ENCODE data around the gene HSP90AA1.
"Not testable (repeated sequence)": the region's sequence is repeated elsewhere in the genome, so short reads cannot be mapped to it uniquely, and the experiment has no call there.

Gene HSP90AA1

DNA sequence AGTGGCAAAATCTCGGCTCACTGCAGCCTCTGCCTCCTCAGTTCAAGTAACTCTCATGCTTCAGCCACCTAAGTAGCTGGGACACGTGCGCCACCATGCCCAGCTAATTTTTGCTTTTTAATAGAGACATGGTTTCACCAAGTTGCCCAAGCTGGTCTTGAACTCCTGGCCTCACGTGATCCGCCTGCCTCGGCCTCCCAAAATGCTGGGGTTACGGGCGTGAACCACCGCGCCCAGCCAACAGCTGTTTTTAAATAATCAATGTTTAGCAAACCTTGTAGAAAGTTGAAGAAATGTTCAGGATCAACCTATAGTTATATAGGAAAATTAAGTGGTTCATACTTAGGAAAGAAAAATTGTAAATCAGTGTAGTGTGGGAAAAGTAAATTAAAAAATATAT lies 6.0 kb upstream of the HSP90AA1 start:
- DNase-seq: no peak

DNA sequence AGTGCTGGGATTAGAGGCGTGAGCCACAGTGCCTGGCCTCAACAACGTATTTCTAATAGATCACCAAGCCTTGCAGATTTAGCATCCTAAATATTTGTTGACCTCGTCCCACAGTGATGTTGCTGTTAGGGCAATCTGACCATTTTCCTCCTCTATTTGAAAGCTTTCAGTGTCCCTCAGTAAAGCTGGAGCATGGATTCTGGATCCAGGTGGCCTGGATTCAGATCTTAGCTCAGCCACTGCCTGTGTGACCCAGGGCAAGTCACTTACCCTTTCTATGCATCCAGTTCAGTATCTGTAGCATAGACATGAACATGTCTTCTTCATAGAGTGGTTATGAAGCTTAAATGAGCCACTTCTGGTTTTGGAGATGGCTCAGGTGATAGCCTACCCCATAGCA lies 3.9 kb upstream of the HSP90AA1 start:
- no peak for DNase-seq

DNA sequence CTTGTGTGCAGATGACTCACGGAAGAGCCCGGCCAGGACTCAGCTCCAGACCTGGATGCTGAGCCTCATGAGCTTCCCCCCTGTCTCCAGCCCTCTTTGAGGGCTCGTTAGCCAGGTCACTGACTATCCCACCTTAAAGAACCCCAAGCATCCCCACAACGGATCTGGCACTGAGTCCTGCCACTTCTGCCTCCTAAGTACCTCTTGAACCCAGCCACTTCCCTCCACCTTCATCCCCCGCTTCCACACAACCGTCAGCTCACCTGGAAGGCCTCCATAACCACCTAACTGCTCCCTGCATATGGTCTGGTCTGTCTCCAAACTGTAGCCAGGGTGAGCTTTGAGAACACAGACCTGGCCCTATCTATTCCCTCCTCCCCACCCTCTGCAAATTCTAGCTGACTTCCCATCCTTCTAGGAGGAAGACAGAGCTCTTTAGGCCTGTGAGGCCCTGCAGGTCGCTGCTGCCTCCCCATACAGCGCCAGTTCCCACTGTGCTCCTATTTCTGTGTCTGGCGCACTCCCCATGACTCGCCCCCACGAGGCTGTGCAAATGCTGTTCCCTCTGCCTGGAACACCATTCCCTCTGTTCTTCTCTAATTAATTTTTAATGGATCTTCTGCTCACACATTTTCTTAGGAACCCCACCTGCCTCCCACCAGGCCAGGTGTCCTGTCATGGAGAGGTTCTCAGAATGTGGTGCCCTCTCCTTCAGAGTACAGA lies 2.9 kb upstream of the HSP90AA1 start:
- DNase-seq: no peak

DNA sequence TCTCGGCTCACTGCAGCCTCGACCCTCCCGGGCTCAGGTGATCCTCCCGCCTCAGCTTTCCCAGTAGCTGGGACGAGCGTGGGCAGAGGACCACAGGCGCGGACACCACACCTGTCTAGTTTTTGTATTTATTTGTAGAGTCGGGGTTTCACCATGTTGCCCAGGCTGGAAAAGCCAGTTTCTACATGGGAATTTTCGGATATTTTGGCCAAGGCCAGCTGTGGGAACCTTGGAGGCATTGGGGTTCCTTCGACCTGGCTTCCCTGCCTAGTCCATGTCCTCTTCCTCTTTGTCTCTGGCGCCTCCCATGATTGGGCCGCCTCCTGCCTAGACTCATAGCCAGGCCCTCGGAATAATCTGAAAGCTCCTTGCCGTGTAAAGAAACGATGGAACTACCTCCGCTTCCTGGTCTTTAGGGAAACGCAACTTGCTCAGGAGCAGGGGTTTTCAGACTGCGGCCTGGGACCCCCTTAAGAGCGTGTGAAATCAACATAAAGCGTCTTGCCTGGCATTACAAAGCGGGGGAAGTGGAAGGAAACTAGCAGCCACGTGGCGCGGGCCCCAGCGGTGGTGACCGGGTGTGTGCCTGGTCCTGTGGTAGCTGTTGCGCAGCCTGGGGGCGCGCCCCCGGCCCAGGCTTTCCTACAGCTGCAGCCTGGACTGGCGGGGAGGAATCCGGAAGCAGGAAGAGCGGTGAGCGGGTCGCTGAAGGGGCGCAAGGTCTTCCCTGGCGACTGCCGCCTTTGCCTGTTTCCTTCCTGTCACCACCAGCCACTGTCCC lies 1.4 kb upstream of the HSP90AA1 start:
- DNase-seq: peak; percentile 81

DNA sequence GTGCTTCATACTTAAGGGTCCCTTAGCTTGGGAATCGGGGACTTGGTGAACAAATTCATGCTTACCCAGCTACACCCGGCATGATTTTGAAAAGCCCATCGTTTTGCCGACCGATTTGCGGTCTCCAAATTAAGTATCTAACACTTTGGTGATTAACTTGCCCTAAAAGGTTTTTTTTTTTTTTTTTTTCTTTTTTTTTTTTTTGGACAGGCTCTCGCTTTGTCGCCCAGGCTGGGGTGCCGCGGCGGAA lies 843 bp upstream of the HSP90AA1 start:
- DNase-seq: no peak

DNA sequence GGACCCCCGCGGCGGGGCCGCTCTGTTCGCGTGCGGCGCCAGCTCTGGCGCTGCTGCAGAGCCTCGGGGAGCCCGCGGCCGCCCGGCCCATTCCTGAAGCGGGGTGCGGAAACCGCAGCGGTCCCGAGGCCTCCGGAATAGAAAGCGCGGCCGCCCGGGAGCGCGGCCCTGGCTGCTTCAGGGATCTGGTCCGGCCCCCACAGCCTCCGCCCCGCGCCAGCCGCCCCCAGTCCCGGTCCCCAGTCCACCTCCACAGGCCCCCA lies 204 bp downstream of the HSP90AA1 start:
- DNase-seq: no peak

DNA sequence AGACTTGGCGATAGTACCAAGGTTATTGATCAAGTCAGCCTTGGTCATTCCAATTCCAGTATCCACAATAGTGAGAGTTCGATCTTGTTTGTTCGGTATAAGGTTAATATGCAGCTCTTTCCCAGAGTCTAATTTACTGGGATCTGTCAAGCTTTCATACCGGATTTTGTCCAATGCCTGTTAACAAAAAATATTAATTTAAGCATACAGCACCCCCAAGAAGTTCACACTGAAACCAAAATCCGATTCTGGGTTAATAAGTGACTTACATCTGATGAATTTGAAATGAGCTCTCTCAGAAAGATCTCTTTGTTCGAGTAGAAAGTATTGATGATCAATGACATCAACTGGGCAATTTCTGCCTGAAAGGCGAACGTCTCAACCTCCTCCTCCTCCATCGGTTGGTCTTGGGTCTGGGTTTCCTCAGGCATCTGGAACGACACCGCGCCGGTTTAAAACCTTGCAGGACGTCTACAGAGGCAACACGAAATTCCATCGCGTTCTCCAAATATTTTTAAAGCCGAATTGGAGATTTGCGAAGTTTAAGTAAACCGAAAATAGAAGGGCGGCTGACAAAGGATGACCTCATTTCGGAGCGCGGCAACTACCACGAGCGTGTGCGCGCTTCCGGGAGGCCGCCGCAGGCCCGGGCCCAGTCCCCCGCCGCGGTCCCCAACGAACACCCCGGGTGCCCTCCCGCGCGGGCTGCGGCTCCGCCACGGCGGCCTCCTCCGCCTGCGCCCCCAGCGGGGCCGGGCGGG lies 716 bp downstream of the HSP90AA1 start:
- peak; percentile 84 for DNase-seq

DNA sequence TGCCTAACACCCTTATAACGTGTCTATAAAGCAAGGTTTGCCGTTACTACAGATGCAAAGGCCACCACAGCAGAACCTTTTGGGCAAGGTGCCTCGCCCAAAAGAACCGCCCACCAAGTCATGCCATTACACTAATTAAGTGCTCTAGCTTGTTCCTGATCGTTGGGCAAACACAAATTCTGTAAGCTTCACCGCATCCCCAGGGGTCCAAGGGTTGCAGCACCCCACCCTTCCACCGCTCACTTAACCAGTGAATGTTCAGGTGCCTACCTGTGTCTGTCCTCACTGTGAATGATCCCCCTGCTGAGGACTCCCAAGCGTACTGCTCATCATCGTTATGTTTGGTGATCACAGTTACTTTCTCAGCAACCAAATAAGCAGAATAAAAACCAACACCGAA lies 1.4 kb downstream of the HSP90AA1 start:
- DNase-seq: peak; percentile 31

DNA sequence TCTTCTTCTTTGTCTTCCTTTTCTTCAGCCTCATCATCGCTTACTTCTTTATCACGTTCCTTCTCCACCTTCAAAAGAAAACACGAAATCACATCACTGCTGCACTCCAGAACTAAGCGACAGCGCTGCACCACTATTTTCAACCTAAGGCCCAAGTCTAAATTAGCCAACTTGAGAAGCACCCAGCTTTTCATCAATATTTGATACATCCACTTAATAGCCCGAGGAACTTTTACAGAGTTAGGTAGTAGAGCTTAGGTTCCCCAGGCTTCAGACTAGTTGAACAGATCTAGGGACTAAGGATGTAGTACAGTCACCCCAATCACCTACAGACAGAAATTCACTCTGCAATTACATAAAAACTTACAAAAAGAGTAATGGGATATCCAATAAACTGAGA lies 1.9 kb downstream of the HSP90AA1 start:
- no peak for DNase-seq

DNA sequence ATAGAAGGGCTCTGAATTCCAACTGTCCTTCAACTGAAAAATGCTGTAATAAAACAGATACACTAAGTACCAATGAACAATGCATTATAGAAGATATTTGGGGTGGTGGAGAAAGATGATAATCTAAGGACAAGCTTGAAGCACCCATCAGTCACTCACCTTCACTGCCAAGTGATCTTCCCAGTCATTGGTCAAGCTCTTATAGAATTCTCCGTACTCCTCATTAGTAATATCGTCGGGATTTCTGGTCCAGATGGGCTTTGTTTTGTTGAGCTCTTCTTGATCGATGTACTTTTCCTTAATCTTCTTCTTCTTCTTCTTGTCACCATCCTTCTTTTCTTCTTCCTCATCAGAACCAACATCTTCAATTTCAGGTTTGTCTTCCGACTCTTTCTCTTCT lies 2.3 kb downstream of the HSP90AA1 start:
- DNase-seq: not testable (repeated sequence)

DNA sequence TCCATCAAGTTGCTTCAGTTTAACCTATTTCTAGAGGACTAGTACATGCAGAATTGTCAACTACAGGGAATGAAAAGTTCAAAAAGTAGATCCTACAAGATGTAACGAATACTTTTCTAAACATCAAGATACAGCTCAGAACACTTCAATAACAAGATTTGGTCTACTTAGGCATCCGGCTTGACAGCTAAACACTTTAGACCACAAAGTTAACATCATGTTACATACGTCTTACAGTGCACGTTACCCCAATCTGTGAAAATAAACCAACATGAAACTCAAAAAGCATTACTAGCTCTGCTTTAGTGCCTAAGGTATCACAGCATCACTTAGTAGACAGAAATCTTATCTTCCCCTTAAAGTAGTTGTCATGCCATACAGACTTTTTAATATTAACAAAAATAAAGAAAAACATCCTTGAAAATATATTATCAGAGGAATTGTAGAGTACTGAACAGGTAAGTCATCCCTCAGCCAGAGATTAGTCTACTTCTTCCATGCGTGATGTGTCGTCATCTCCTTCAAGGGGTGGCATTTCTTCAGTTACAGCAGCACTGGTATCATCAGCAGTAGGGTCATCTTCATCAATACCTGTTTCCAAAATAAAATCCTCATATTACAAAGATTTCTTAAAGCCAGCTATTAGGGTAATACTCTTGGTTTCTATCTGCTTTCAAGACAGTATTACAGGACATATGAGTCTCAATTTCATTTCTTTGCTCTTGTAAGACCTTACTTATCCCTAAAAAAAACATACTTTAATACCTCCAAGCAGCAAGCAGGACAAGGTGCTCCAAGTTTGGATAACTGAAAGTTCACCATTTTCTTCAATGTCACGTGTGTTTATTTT lies 5.4 kb downstream of the HSP90AA1 start:
- DNase-seq: no peak

DNA sequence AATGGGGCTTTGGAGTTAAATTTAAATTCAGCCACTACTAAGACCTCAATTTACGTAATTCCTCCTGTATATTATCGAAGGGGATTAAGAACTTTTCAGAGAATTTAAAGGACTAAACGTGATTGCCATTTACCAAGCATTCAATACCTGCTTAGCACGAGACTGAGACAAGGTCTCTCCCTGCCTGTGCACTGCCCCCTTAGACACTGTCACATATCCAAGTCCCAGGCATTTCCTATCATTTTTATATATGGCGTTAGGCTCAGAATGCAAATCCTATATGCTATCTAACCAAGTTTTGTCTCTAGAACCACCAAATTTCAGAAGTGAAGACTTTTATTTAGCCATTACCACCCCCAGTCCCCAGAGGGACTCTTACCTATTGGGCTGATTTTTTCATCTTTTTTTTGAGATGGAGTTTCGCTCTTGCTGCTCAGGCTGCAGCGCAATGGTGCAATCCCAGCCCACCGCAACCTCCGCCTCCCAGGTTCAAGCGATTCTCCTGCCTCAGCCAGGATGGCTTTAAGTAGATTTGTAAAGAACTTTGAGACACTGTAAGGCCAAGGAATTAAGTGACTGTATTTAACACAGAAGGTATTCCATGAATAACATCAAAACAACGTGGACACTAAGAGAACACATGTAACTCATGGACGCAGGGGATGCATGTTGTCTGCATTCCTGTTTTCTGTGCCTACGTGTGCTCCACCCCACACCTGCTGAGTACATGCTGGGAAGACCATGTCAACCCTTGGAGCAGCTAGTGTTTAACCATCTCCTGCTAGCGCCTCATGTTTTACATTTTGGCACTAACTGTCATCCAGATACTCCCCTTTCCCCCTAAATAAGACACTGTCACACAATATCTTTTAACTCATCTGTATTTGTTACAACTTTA lies 6.4 kb downstream of the HSP90AA1 start:
- no peak for DNase-seq

DNA sequence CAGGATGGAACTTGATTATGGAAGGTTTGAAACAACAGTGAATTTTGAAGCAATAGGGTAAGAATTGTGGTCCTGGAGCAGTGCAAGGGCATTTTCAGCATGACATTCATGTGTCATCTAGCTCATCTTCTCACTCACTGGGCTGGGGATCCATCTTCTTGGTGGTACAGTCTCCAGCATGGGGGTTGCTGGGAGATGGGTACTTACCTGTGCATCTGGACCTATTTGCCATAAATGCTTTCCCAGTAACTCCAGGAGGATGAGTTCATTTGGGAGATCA lies 7.2 kb downstream of the HSP90AA1 start:
- no peak for DNase-seq

DNA sequence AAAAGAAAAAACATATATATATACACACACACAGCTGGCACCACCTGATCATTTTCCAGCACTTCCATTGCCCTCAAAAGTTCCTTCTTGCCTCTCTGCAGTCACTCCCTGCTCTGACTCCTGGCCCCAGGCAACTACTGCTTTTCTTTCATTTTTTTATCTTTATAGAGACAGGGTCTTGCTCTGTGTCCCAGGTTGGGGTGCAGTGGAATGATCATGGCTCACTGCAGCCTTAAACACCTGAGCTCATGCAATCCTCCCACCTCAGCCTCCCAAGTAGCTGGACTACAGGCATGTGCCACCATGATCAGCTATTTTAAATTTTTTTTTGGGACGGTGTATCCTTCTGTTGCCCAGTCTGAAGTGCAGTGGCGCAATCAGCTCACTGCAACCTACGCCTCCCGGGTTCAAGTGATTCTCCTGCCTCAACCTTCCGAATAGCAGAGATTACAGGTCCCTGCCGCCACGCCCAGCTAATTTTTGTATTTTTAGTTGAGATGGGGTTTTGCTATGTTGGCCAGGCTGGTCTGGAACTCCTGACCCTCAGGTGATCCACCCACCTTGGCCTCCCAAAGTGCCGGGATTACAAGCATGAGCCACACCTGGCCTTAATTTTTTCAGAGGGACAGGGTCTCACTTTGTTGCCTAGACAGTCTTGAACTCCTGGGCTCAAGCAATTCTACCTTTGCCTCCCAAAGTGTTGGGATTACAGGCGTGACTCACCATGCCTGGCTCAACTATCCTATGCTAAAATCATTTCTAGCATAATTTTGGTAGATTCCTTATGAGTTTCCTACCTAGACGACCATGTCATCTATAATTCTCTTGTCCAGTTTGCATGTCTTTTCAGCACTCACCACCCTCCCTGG lies 7.8 kb downstream of the HSP90AA1 start:
- no peak for DNase-seq

DNA sequence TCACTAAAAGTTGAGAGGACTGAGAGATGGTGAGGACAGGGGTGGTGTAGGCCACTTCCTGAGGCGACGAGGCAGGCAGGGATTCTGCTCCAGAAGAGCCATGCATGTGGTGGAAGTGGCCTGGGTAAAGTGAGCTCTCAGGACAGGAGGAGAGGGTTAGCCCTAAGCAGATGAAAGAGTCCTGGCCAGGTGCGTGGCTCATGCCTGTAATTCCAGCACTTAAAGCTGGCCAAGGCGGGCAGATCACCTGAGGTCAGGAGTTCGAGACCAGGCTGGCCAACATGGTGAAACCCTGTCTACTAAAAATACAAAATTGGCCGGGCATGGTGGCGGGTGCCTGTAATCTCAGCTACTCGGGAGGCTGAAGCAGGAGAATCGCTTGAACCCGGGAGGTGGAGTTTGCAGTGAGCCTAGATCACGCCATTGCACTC lies 8.5 kb downstream of the HSP90AA1 start:
- DNase-seq: not testable (repeated sequence)

DNA sequence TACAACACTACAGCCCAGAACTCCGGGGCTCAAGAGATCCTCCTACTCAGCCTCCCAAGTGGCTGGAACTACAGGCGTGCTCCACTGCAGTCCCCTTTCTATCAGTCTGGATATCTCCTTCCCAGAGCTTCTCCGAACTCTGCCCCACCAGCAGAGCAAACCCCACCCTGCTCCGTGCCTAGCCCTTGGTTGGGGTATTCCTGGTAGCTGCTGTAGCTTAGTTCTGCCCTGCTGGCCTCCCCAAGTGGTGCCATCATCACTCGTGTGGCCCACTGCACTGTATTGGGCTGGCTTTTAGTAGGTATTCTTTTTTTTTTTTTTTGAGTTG lies 9.5 kb downstream of the HSP90AA1 start:
- no peak for DNase-seq

DNA sequence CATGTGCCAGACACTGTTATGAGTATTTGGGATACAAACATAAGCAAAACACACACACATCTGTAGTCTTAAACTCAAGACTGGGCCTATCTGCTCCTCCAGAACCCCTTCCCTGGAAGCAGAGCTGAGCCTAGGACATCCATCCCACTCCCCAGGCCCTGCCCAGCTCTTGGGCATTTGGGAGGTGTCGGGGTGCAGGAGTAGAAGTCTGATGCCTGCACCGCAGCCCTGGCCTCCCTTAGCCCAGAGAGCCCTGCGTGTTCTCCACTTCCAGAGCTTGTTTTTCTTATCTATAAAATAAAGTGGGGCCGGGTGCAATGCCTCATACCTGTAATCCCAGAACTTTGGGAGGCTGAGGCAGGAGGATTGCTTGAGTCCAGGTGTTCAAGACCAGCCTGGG lies 11.7 kb downstream of the HSP90AA1 start:
- DNase-seq: no peak

DNA sequence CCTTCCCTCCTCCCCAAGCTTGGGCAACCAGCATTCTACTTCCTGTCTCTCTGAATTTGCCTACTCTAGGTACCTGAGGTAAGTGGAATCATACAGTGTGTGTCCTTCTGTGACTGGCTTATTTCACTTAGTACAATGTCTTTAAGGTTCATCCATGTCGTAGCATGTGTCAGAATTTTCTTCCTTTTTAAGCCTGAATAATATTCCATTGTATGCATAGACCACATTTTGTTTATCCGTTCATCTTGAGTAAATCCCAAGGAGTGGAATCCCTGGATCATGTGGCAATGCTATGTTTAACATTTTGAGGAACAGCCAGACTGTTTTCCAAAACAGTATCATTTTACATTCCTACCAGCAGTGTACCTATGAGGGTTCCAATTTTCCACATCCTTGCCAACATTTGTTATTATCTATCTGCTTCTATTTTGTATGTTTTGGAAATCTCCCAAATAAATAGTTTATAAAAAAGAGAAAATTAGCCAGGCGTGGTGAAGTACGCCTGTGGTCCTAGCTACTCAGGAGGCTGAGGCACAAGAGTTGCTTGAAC lies 12.4 kb downstream of the HSP90AA1 start:
- DNase-seq: no peak

DNA sequence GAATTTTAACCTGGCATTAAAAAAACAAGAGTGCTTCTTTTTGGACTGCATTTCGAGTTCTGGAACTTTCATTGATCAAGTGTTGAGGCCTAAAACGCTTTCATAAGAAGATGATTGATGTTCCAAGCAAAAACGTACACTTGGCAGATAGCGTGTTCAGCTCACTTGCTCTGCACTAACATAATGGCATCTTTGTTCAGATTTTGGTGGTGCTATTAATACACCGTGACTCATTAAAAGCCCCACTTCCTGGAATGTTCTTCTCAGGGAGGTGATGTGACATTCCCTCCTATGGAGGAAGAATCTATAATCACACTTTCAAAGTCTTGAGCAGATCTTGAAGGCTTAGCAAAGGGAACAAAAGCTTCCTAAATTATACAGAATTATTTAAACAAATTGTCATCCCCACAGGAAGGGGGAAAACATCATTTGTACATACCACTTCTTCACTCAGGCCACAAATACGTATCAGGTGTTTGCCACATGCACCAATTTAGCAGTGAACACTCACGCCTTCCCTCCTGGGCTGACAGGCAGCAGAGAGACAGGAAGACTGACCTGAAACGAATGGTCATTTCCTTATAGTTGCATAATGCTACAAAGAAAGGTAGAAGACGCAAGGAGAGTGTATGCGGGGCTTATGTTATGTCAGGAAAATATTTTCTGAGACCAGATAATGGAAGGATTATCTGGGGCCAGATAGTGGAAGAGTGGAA lies 15.4 kb downstream of the HSP90AA1 start:
- no peak for DNase-seq

DNA sequence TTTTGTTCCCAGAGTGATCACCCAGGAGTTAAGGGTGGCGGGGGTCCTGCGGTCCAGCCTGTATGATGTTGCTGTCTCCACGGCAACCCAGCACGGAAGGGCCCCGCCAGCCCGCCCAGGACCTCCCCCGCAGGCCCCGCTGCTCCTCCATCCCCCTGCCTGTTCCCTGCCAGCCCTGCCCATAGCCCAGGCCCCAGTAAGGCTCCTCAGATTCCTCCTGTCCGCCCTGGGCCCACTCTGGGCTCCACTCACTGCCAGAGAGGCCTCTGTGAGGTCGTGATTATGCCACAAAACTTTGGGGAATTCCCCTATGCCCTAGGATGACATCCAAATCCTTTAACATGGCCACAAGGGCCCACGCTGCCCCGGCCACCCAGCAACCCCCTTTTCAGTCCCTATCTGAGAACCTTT lies 20.8 kb downstream of the HSP90AA1 start:
- no peak for DNase-seq

DNA sequence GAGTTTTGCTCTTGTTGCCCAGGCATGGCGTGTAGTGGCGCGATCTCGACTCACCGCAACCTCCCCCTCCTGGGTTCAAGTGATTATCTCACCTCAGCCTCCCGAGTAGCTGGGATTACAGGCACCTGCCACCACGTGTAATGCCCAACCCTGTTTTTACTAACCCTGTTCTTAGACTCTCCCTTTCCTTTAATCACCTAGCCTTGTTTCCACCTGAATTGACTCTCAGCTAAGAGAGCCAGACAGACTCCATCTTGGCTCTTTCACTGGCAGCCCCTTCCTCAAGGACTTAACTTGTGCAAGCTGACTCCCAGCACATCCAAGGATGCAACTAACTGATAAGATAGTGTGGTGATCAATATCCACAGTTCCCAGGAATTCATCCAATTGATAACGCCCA lies 22.3 kb downstream of the HSP90AA1 start:
- DNase-seq: not testable (repeated sequence)

Measured in eye (tissue), 1 donor.